CD1c-positive myeloid dendritic cell (primary cell): ENCODE measurements around the gene LMOD3.
A peak's percentile ranks its signal among the peaks of the same experiment; 100 is the strongest.

ENCODE experiments used
- DNase-seq: peaks from one replicate; pipeline ENCODE4 v3.0.0-alpha.2; 2016; ENCODE audit errors: extremely low spot score

LMOD3 gene

DNA sequence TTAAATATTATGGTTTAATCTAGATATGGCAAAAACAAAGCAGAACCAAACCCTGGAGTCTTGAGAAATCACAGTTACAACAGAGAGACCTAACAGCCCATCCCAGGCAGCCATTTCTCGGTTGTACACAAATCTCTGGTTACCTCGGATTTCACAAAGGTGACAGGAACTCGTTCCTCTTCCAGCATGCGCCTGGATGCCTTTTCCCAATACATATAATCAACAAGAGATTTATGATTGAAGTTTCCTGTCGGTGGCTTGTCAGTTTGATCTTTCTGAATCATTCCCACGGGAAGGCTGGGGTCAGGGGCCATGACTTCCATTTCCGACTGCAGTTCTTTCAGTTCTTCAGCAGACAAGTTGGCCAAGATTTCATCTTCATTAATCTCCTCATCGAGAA, 445 bp downstream of the LMOD3 start:
- no peak for DNase-seq

- DNase-seq, result no peak
These were observed 882 bp downstream of the LMOD3 start for GRCh38 chr3:69121513-69121912.

DNA sequence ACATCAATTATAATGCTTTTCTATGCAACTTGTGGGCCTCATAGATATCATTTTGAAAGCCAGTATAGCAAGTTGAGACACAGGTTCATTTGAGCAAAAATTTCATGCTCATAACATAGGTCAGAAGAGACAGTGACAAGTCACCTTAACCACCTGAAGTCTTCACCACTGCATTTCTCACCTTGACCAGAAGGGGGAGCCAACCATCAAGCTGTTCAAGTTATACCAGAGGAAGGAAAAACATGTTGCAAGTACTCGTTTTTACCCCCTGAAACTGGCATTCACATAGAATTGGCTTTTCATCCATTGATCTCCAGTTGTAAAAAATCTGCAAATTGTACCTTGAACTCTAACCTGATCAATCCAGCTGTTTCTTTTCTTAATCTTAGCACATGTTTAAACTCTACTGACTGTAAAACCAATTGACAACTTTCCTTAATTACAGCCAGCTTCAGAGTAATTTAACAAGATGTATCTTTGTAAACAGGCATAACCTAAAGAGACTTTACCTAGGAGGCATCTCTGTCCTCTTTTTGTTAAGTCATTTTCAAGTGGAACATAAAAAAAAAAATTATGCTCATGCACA, 1.4 kb downstream of the LMOD3 start:
- DNase-seq, result peak; percentile 78

DNA sequence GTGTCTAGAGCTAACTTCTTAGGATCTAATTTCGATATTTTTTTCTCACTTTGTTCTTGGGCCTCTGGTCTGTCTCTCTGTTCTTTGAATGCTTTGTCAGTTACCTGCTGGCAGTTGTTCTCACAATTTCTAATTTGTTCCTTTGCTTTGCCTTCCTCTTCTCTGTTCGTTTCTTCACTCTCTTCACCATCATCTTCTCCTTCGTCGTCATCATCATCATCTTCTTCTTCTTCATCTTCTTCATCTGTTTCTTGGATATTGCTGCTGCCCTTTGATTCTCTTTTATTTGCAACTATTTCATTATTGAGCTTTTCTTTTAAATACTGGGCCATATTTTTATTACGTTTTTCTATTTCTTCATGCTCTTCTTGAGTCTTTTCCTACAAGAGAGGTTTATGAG, 2.7 kb downstream of the LMOD3 start:
- no peak for DNase-seq

GRCh38 chr3:69119138-69119537, 3.3 kb downstream of the LMOD3 start:
- no peak for DNase-seq

DNA sequence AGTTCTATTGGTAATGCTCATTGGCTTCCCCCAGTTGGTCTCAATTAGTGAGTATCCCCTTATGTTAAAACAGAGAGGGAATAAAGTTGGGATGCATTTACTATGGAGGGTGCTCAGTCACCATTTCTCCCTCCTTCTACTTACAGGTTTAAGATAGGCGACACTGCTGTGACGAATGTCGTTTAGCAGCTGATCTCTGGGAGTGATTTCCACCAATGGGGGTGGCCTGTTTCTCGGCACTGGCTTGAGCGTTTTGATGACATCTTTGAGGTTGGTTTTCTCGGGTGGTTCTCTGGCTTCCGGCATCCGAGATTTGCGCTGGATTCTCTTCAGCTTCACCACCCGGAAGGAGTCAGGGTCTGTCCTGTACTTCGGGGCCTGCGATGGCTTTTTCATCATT, 3.8 kb downstream of the LMOD3 start:
- no peak for DNase-seq

DNA sequence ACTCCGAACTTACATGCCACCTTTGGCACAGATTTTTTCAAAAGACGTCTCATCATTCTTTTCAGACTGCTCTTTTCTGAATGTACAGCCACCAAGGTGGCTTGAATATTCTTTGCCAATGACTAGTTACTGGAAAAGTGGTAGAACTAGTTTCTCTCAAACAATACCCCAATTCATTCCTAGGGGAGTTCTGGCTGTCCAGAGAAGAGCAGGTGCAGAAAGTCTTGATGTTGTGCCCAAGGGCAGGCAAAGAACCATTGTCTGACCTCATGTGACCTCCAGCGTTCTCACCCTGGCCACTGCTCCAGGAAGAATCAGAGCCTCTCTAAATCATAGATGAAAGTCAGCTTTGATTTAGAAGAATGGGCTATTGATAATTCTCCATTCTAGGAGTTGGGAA, 5.5 kb downstream of the LMOD3 start:
- no peak for DNase-seq

DNA sequence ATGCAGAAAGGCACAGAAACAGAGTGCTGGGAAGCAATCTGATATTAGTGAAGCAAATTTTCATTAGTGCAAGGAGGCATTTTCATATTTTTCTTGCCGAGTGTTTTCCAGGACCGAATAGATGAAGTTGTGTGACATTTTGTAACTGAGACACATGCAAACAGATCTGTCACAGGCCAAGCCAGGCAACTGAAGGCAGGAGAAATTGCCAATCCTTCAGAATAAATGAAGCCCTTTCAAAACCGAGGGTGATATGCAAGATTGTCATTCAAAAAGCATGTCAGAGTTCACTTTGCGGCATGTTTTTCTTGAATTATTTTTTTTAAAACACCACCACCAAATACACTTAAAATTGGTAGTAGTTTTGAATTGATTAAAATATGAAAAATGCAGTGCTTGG, 6.2 kb downstream of the LMOD3 start:
- DNase-seq, result no peak

DNA sequence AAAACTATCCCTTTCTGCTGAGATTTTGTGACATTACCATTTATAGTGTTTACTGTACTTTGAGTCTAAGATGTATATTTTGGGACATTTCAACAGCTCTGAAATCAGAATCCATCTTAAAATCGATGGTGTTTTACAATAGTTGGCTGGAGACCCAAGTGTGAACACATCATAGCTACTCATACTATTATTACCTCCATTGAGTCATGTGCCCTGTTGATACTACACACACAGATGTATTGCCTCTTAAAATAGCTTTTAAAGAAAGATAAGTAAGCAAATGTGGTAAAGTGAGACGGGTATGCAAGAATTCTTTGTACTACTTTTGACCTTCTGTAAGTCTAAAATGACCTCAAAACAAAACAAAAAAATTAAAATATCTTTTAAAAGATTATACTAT, 6.7 kb downstream of the LMOD3 start:
- DNase-seq, result no peak

DNA sequence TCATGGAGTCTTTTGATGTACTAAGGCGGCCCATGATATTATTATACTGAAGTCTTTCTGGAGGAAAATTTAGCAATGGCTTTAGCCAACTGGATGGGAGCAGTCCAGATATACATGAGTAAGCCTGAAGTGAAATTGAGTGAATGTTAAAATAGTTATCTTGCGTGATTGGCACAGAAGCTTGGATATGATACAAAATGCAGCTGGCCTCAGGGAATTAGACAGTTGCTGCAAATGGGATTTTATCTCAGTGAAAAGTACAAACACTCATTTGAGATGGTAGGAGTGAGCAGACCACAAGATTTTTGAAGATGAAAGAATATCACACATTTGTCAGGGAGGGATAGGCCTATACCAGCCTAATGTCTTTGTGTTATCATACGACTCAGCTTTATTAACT, 8.9 kb downstream of the LMOD3 start:
- no peak for DNase-seq

- no peak for DNase-seq
These were observed 11.4 kb downstream of the LMOD3 start for GRCh38 chr3:69110941-69111546.

- no peak for DNase-seq
These were observed 13.6 kb downstream of the LMOD3 start for GRCh38 chr3:69108811-69109210.

- no peak for DNase-seq
These were observed 14.6 kb downstream of the LMOD3 start for GRCh38 chr3:69107841-69108240.

DNA sequence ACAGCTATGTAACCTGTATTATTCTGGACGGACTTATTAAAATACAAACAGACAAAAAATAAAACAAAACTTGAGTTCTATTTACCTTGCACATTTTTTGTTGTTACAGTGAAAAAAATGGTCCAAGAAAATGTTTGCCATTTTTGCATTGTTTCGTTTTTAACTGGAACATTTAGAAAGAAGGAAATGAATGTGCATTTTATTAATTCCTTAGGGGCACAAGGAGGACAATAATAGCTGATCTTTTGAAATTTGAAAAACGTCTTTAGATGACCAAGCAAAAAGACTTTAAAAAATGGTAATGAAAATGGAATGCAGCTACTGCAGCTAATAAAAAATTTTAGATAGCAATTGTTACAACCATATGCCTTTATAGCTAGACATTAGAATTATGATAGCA, 17.1 kb downstream of the LMOD3 start:
- DNase-seq, result no peak

- DNase-seq, result no peak
These were observed 17.8 kb downstream of the LMOD3 start for GRCh38 chr3:69104586-69104985.

- DNase-seq, result no peak
These were observed 19.3 kb downstream of the LMOD3 start for GRCh38 chr3:69103123-69103522.

GRCh38 chr3:69102384-69102783, 20.0 kb downstream of the LMOD3 start:
- DNase-seq, result no peak

- no peak for DNase-seq
These were observed 22.8 kb downstream of the LMOD3 start for GRCh38 chr3:69099576-69099975.

DNA sequence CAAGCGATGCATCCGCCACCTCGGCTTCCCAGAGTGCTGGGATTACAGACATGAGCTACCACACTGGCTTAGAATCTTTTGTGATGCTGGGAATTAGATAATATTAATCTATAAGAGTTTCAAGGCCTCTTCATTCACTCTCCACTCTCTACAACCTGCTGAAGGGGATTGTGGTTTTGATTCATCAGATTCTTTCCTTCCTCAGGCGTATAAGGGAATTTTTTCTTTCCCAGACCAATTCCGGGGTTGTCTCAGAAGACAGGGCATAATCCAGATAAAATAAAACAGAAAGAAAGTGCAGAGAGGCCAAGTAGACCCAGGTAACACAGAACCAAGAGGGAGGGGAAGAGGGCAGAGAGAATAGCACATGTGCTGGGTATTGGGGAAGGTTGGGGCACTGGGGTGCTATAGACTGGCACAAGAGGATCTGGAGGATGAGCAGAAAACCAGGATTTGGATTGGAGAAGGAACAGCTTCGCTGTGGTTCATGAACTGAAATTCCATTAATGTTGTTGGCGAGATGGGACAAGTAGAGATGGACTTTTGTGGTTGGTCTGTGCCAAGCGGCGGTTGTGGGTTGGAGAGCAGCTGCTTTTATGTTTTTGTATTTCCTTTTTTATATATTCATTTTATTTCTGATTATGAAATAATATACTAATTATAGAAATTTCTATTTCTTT, 24.8 kb downstream of the LMOD3 start:
- no peak for DNase-seq

- DNase-seq, result no peak
These were observed 26.1 kb downstream of the LMOD3 start for GRCh38 chr3:69096299-69096698.

DNA sequence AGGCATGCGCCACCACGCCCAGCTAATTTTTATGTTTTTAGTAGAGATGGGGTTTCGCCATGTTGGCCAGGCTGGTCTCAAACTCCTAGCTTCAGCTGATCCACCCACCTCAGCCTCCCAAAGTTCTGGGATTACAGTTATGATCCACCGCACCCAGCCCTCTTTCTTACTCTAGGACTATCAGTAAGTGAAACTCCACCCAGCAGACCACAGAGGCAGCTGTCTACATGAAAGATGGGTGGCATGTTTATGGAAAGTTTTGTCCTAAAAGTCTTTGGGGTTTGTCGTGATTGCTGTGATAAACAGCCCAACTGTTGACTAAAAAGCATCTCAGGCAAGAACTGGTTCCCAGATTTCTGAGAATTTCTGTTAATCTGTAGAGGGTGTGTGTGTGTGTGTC, 26.8 kb downstream of the LMOD3 start:
- DNase-seq, result no peak

DNA sequence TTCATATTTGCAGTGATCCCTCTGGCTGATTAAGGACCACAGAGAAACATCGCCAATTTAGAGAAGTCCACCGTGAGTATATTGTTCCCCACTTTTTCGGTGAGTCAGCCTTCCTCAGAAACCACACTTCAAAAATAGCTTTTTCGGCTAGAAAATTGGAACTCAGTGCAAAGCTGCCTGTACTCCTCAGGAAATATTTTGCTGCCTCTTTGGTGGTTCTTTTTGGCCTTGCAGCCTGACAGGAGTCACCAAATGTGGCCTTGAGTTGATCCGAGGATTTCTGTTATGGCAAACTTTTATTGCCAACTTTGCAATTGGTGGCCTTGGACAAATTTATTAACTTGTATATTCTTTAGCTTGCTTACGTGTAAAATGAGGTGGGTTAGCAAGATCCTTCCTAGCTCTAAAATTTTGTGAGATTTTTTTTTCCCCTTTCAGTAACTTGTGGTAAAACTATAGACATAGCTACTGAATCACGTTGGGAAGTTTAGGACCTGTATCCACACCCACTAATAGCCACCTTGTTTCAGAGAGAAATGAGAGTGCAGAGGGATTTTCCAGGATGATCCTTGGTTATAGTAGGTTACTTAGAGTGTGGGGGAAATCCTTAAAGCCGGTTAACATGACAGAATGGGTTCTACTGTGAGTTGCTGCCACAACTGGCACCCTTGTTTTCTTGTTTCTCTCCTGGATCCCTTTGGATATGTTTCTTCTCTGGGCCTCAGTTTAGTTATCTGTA, 27.8 kb downstream of the LMOD3 start:
- DNase-seq, result peak; percentile 83

GRCh38 chr3:69092030-69092516, 30.3 kb downstream of the LMOD3 start:
- peak; percentile 81 for DNase-seq
